Omental fat pad (tissue), 4 donors: ENCODE measurements around the gene PLD1. TPM values are rescaled to one million over a fixed set of nuclear protein-coding genes. Genes with fewer than 3 reads are reported as not detected.

Experiments used
- ATAC-seq: fragments of 150-250 bp; one replicate; pipeline ENCODE4 v1.9.1; 2016; ENCODE audit warnings: mild to moderate bottlenecking, moderate library complexity; ENCODE audit not compliant: low FRiP score
- DNase-seq: peaks from one replicate; pipeline ENCODE4 v3.0.0-alpha.2; 2019; ENCODE audit warnings: low spot score
- total RNA-seq, 4 donors: library from RNA; depleted of rRNA; stranded (reverse); fragments of >200 nt; gene quantifications; one replicate each; pipeline ENCODE4 v1.1.0, GENCODE V29; 2016
- TF ChIP-seq, protein P1 (sequence below), 3 donors: fragments of 450-650 bp; IDR thresholded peaks; one replicate each; pipeline ENCODE4 v1.5.1; 2016 to 2017; ENCODE audit warnings: antibody characterized with exemption in 3 of 3, mild to moderate bottlenecking in 3 of 3, moderate library complexity in 2 of 3

The PLD1 gene
- total RNA-seq, 4 donors from 2014 or later, result 9.7 to 73.3 (median 33.2) TPM

GRCh38 chr3:171849617-171850319, 39.5 kb upstream of the PLD1 start:
- TF ChIP-seq, protein P1, sequence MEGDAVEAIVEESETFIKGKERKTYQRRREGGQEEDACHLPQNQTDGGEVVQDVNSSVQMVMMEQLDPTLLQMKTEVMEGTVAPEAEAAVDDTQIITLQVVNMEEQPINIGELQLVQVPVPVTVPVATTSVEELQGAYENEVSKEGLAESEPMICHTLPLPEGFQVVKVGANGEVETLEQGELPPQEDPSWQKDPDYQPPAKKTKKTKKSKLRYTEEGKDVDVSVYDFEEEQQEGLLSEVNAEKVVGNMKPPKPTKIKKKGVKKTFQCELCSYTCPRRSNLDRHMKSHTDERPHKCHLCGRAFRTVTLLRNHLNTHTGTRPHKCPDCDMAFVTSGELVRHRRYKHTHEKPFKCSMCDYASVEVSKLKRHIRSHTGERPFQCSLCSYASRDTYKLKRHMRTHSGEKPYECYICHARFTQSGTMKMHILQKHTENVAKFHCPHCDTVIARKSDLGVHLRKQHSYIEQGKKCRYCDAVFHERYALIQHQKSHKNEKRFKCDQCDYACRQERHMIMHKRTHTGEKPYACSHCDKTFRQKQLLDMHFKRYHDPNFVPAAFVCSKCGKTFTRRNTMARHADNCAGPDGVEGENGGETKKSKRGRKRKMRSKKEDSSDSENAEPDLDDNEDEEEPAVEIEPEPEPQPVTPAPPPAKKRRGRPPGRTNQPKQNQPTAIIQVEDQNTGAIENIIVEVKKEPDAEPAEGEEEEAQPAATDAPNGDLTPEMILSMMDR (IDR thresholded peaks at IDR 0.05), result no peak
- no peak for ATAC-seq
- DNase-seq, result no peak

DNA sequence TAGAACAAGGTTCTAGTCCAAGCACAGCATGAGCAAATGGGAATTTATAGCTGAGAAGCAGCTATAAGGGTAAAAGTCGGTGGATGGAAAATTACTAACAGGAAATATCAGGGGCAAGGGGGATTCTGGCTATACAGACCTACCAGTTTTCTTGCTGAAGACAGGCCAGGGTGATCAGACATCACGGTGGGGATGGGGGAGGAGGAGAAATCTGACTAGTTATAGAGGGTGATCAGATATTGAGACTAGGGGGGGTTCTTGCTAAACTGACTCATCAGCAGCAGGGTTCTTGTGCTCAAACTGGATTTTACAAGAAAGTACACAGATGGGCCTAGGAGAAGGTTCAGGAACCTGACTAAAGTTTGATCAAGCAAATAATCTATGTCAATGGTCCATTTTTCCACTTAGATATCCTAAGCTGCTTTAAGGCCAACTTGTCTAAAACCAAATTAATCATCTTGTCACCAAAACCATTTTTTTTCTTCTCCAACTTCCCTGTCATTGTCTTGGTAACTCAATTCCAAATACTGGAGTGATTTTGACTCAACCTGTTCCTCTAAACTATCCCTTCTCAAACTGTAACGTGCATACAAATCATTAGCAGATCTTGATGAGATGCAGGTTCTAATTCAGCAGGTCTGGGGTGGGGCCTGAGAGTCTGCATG, 37.4 kb upstream of the PLD1 start:
- no peak for ATAC-seq
- DNase-seq, result no peak
- TF ChIP-seq, protein P1 (IDR thresholded peaks at IDR 0.05), result no peak

DNA sequence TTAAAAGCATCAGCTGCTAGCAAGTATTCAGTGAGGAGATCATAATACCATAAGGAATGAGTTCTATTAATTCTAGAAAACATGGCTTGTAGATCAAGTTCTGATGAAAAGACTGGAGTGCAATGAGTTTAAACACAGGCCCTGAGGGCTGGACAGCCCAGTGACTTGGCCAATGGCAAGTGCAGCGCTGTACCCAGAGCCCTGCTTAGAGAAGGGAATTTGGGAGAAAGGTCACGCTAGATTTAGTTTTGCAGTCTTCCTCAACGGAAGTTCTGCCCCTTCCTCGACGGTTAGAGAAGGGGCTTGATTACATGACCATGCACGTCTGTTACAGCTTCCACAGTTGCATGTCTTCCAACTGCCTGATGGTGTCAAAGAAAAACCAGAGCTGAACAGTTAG, 36.9 kb upstream of the PLD1 start:
- TF ChIP-seq, protein P1 (IDR thresholded peaks at IDR 0.05), result no peak
- ATAC-seq, result no peak

DNA sequence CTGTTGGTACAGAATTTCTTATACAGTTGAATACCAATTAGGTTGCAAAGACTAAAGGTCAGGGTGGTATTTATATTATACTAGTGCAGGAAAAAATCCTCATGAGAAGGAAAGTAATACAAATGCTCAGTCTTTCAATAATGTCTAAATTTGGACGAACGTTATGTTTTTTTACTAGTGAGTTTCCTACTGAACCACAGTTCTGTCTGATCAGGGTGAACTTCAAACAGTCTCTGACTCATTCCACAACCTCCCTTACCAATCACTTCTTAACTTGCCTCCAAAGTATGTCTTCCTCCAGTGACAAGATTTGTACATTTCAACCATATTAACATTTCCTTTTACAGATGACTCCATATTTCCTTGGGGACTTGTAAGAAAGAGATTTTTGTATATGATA, 36.3 kb upstream of the PLD1 start:
- ATAC-seq, result no peak
- TF ChIP-seq, protein P1 (IDR thresholded peaks at IDR 0.05), result no peak
- DNase-seq, result no peak

More for the DNA sequence above, 36.9 kb upstream of the PLD1 start:
- no peak for DNase-seq

DNA sequence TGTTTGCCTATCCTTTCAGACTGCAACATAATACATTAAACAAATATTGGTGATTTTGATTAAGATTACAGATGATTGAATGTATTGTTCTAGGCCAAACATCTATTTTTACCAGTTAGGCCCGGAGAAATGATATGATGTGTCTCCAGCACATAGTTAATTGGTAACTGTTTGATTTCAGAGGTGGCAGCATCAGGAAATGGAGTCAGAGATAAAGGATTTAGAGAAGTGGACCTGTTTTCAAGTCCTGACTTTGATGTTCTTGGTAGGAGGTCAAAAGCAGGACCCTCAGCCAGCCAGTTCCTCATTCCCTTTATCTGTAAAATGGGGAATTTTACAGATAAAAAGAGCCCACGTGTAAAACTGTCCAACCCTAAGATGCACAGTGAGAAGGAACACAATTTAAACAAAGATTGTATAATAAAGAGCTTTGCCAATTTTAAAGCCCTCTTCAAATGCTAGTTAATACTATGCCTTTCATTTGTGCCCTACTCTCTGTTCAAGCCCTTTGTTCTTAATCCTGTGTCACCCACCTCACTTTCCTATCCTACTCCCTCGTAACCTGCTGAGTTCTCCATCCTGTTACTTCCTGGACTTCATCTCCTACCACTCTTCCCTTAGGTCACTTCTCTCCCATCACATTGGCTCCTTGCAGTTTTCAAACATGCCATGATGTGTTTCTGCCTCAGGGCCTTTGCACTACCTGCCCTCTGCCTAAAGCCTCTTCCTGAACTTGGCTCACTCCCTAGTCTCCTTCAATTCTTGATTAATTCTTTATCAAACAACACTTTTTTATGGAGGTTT, 35.4 kb upstream of the PLD1 start:
- ATAC-seq (no peak), DNase-seq (no peak)
- TF ChIP-seq, protein P1 (IDR thresholded peaks at IDR 0.05), result no peak

DNA sequence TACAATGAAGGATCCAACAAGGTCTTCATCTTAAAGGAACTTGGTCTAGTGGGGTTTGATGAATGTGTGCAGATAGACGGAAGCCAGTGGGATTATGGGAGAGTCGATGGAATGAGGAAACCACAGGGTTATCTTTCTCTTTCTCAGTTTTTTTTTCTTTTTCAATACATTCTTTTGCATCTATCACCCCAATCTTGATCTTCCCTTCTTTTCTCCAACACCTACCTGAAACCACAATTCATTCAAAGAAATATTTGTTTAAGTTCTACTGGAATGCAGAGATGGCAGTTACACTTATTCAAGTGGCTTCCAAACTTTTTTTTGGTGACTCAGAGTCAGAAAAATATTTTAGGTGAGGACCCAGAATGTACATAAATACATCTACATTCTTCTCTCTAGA, 34.6 kb upstream of the PLD1 start:
- ATAC-seq (no peak), DNase-seq (no peak)
- TF ChIP-seq, protein P1 (IDR thresholded peaks at IDR 0.05), result no peak
